Epidermal melanocyte (primary cell): ENCODE measurements around the gene PSMA7.

Experiments
- DNase-seq: peaks from one replicate; pipeline ENCODE4 v3.0.0; 2011; ENCODE audit warnings: low spot score; ENCODE audit not compliant: insufficient read length

Gene PSMA7

GRCh38 chr20:62137478-62138203 is 5.6 kb downstream of the PSMA7 start:
- DNase-seq: no peak

- no peak for DNase-seq
Observed at GRCh38 chr20:62137092-62137384, 6.2 kb downstream of the PSMA7 start.

DNA sequence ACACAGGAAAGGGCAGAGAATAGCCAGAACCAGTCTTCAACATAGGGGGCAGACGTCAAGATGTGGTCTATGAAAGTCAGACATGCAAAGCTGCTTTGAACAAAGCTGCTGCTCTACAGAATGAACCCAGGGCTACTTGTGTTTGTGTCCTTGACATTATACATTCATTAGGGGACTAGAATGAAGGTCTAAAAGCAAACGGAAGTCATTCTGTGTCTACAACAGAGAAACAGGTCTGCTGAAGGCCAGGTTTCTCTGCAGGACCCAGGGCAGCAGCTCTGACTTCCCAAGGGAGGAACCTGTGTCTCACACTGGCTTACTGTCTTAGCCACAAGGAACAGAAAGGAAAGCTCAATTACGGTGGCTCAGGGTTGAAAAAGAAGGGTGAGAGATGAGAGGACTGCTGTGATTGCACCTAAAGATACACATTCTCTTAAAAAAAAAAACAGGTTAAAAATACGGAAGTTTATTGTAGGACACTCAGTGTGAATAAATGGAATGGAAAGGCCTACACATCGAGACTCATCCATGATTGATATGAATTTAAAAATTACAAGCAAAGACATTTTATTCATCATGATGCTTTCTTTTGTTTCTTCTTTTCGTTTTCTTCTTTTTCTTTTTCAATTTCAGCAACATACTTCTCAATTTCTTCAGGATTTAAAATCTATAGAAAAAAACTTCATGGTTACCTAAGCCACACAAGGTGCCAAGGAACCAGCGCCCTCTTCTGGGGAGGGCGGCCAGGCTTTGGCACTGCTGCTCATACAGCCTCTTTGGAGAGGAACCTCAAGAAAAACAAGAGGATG is 6.7 kb downstream of the PSMA7 start:
- DNase-seq: no peak

GRCh38 chr20:62135573-62136266 is 7.5 kb downstream of the PSMA7 start:
- no peak for DNase-seq

- no peak for DNase-seq
Observed at GRCh38 chr20:62134735-62135231, 8.4 kb downstream of the PSMA7 start.

GRCh38 chr20:62133864-62134263 is 9.3 kb downstream of the PSMA7 start:
- DNase-seq: no peak

DNA sequence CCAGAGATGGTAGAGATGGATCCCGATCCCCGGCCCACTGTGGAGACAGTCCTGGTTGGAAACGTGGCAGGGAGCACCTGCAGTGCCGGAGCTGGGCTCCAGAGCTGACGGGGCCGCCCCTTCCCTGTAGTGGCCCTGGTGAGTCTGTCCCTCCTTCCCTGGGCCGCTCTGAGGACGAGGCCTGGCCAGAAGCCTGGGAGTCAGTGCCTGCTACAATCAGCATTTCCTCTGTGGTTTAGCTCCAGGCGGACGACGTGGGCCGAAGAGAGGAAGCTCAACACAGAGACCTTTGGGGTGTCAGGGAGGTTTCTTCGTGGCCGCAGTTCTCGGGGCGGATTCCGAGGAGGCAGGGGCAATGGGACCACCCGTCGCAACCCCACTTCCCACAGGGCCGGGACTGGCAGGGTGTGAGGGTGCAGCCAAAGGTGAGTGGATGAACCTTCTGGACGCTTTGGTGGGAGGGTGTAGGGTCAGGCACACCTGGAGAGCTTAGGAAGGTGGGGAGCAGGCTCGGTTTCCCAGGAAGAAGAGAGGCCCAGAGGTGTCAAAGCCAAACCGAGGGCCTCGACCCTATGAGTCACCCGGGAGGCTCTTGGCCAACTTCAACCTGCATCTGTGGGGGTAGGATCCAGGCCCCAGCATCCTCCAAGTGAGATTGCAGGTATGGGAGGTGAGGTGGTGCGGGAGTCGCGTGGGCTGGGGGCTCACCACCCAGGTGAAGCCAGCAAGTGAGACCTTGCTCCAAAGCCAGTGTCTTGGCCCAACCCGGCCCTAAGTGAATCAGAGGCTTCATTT is 9.9 kb downstream of the PSMA7 start:
- no peak for DNase-seq

- no peak for DNase-seq
Observed at GRCh38 chr20:62132421-62132820, 10.8 kb downstream of the PSMA7 start.

GRCh38 chr20:62131560-62132320 is 11.5 kb downstream of the PSMA7 start:
- no peak for DNase-seq

DNA sequence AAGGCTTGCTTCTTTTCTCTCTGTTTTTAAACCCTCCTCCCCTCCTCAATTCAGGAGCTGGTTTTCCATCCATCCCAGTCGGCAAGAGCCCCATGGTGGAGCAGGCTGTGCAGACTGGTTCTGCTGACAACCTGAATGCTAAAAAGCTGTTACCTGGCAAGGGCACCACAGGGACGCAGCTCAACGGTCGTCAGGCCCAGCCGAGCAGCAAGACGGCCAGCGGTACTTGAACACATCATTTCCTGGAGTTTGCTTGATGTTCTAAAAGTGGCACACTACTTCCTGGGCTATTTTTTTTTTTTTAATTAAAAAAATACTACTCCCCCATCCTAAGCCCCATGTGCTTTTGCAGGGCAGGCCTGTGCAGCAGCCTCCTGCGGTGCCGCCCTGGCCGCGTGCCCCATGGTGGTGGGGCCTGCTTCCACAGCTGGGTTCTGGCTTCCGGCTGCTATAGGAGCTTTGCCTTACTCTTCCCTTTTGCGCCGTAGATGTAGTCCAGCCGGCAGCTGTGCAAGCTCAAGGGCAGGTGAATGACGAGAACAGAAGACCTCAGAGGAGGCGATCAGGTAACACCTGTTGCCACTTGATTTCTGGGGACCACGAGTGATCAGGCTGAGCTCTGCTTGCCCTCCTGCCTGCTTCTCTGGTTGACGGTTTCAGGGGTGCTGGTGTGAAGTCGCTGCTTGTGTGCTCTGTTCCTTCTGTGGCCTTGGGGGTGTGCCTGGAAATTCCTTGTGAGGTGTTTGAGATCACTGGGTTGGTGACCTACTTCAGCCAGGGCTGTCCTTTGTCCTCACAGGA is 13.3 kb downstream of the PSMA7 start:
- no peak for DNase-seq

DNA sequence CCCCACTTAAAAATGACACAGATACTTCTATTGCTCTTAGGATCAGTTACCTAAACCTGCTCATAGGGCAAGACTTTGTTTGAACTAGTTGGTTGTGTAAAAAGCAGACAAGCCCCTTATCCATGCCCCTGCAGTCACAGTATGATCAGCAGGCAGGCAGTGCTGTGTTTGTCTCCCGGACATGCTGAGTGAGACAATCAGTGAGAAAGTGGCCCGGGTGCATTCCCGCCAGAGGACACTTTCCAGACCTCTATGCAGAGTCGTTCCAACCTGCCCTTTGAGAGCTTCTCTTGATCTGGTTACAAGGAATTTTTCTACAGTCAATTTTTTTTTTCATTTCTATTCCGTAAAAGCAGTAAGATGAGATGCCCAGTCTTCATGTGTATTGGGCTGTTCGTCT is 14.7 kb downstream of the PSMA7 start:
- DNase-seq: no peak

DNA sequence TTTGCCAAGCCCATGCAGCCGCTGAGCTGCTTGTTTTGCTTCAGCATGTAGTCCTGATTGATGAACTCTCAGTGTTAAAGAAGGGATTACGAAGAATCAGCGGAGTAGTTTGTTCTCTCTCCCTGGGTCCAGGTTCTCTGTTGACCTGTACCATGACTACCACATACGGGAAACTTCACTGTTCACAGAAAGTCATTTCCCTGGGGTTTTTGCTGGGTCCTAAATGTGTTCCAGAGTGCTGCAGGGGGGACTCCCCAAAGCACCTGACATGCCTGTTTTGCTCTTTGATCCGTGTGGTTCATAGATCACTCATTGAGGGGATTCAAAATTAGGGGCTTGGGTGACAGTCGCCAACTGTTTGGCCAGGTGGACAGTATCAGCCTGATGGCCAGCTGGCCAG is 15.4 kb downstream of the PSMA7 start:
- no peak for DNase-seq

DNA sequence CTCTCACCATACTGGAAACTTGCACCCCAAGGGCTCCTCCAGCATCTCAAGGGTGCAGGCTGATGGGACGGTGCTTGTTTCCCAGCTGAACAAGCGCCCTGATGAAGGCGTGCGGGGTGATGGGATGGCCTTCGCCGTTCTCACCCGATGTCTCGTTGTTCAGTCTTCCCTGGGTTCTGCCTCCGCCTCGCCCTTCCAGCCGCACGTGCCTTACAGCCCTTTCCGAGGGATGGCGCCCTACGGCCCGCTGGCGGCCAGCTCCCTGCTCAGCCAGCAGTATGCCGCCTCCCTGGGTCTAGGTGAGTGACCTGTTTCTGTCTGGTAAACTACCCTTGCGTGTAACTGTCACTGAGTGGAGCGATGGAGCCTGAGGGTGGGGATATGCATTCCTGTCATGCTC is 17.1 kb downstream of the PSMA7 start:
- no peak for DNase-seq

GRCh38 chr20:62123450-62124118 is 19.6 kb downstream of the PSMA7 start:
- no peak for DNase-seq

DNA sequence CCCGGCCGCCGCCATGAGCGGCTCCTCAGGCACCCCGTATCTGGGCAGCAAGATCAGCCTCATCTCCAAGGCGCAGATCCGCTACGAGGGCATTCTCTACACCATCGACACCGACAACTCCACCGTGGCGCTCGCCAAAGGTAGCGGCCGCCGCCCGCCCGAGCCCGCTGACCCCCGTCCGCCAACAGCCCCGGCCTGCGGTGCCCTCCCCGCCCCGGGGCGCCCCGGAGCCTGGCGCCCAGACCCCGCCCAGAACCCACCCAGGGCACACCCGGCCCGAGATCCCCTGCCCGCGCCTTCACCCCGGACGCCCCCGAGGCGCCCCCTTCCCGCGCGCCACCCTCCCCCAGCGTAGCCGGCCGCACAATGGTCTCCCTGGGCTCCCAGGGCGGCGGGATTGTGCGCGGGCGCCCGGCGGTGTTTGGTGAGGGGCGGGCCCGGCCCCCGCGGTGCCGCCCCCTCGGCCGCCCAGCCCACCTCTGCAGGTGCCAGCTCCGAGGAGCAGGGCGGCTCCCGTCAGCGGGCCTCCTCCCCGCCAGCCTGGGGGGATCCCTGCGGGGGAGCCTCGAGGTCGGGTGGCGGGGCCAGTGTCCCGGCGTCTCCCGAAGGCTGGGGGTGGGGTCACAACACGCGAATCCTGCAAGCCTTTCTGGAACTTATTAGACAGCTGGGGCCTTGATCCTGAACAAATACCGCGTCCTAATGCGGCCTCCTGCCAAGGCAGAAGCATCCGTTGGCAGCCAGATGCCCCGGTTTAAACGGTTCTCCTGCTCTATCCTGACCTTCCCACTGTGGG is 20.3 kb downstream of the PSMA7 start:
- no peak for DNase-seq

- DNase-seq: peak; percentile 98
Observed at GRCh38 chr20:62121776-62122653, 21.2 kb downstream of the PSMA7 start, which contains the start of gene LSM14B. TSS of gene LSM14B (plus strand) at chr20:62122475. CDS start at chr20:62122667, 192 bp downstream.

- no peak for DNase-seq
Observed at GRCh38 chr20:62120990-62121775, 22.0 kb downstream of the PSMA7 start.
